Stimulated activated CD4-positive, alpha-beta T cell treated with anti-CD3 and anti-CD28 coated beads, Interleukin-2, amount 100 ng/mL, for 4 hours (primary cell): ENCODE data around the gene TMCC1.
A peak's percentile ranks its signal among the peaks of the same experiment; 100 is the strongest.
"Not testable (repeated sequence)": the region's sequence is repeated elsewhere in the genome, so short reads cannot be mapped to it uniquely, and the experiment has no call there.

Source experiments
- DNase-seq: peaks from one replicate; pipeline ENCODE4 v3.0.0-alpha.2; 2020; ENCODE audit warnings: low read depth

Gene TMCC1

DNA sequence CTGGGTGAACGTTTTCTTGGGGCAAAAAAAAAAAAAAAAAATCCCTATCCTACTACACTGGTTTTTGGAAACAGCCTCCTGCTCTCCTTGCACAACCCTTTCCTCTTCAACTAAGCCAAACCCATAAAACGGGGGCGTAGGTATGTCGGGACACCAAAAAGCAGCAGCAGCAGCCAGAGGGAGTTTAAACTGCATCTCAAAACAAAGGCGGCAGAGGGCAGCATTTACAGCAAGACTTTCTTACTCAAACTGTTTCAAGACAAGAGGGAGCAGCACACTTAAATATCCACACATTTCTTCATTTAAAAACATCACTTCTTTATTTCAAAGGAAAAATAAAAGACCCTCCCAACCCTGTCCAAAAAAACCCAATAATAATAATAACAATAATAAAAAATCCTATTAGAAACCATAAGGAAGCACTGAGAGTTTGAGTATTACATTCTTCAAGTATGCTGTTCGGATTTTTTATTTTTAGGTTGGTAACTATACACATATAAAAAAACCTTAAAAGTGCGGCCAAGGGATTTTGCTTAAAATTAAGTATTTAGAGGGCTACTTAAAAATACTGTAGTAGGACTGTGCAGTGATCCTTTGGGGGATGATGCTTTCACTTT lies 243.1 kb downstream of the TMCC1 start:
- DNase-seq, result peak; percentile 24

DNA sequence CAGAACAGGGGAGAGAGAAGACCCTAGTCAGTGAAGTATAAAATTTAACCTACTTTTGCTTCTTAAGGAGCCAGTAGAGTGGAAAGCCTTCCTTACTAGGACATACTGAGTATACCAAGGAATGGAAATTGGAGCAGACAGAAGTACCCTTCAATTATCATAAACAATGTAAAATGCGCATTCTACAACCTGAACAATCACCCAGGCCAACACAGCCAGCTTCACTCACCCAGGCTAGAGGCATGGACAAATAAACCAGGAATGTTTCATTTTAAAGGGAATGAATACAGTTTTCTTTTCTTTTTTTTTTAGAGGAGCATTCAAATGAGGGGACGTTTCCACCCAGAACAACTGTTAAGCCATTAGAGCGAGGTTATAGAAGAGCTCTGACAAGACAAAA lies 245.1 kb downstream of the TMCC1 start:
- no peak for DNase-seq

DNA sequence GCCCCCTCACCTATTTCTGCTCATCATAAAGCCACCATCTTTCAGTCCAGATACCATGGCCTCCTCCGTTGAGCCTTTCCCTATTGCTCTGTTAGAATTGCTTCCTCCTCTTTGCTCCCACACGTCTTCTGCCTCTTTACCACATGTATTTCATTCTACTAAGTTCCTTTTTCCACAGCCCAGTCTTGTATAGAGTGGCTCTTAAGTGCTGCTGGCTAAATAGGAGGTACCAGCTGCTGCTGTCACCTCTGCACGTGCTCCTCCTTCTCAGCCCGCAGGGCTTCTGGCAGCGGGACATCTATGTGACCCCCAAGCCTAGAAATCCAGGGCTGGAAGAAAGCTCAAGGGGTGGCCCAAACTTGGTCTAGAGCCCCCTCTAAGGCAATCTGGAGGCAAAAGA lies 248.2 kb downstream of the TMCC1 start:
- no peak for DNase-seq

DNA sequence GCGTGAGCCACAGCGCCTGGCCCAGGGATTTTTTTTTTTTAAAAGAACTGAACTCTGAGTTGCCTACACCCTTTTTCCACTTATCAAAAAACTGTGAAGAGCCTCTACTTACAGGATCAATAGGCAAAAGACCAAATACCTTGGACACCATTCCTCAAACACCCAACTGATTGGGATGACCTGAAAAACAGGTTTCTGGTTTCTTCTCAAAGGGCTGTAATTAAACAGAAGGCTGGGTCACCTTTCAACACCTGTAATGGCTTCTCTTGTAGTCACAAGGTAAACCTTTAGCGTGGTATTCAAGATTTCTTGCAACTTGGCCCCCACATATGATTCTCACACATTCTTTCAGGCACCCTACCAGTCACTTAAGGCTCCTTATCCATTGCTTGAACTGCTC lies 248.7 kb downstream of the TMCC1 start:
- no peak for DNase-seq

DNA sequence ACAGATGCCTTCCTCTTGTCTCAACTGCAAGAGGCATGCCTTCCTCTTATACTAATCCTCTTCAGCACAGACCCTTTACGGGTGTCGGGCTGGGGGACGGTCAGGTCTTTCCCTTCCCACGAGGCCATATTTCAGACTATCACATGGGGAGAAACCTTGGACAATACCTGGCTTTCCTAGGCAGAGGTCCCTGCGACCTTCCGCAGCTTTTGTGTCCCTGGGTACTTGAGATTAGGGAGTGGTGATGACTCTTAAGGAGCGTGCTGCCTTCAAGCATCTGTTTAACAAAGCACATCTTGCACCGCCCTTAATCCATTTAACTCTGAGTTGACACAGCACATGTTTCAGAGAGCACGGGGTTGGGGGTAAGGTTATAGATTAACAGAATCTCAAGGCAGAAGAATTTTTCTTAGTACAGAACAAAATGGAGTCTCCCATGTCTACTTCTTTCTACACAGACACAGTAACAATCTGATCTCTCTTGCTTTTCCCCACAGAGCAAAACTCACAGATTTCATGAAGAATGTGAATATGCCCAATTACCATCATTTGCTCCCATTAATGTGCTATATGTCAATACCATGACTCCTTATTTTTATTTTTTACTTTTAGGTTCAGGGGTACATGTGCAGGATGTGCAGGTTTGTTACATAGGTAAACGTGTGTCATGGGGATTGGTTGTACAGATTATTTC lies 251.8 kb downstream of the TMCC1 start:
- not testable (repeated sequence) for DNase-seq

DNA sequence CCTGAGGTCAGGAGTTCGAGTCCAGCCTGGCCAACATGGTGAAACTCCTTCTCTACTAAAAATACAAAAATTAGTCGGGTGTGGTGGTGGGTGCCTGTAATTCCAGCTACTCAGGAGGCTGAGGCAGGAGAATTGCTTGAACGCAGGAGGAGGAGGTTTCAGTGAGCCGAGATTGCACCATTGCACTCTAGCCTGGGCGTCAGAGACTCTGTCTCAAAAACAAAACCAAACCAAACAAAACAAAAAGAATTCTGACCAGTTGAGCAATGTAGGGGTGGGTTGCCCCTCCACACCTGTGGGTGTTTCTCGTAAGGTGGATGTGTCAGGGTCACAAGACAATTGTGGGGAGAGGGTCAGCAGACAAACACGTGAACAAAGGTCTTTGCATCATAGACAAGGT lies 252.5 kb downstream of the TMCC1 start:
- DNase-seq, result not testable (repeated sequence)

DNA sequence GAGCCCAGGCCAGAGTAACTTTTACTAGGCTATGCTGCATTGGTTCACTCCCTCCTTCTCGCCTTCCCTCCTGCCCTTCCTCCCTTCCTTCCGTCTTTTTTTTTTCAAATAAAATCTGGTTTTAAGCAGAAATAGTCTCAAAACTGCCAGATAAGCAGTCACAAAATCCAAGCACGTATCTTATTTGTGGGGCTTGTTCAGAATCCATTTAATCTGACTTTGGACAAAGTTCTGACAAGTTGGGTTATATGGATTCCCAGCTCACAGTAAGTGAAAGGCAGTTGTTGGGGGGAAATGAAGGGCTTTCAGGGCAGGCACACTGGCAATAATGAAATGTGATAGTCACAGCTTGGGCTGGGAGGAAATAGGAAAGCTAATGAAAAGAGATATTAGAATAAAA lies 255.0 kb downstream of the TMCC1 start:
- no peak for DNase-seq

DNA sequence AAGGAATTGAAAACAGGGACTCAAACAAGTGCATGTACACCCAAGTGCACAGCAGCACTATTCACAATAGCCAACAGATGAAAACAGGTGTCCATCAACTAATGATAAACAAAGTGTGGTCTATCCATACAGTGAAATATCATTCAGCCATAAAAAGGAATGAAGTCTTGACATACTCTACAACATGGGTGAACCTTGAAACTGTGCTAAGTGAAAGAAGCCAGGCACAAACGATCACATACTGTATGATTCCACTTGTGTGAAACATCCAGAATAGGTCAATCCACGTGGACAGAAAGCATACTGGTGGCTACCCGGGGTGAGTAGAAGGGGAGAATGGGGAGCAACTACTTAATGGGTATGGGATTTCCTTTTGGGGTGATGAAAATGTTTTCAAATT lies 257.4 kb downstream of the TMCC1 start:
- DNase-seq, result no peak

DNA sequence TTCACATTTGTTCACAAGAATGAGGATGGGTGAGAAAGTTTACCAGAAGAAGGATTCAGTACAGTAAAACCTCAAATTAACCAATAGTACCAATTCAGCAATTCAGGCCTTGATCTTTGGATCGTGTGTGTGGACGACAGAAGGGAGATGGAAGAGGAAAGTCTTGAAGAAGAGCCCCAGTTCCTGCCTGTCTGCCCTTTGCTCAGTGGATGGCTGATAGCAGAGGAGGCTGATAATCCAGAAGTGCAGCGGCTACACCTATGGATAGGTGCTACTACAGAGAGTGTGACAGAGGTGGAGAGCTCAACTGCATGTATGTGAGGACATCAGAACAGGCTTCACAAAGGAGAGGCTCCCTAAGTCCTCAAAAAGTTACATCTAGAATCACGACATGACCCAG lies 257.9 kb downstream of the TMCC1 start:
- DNase-seq, result no peak

DNA sequence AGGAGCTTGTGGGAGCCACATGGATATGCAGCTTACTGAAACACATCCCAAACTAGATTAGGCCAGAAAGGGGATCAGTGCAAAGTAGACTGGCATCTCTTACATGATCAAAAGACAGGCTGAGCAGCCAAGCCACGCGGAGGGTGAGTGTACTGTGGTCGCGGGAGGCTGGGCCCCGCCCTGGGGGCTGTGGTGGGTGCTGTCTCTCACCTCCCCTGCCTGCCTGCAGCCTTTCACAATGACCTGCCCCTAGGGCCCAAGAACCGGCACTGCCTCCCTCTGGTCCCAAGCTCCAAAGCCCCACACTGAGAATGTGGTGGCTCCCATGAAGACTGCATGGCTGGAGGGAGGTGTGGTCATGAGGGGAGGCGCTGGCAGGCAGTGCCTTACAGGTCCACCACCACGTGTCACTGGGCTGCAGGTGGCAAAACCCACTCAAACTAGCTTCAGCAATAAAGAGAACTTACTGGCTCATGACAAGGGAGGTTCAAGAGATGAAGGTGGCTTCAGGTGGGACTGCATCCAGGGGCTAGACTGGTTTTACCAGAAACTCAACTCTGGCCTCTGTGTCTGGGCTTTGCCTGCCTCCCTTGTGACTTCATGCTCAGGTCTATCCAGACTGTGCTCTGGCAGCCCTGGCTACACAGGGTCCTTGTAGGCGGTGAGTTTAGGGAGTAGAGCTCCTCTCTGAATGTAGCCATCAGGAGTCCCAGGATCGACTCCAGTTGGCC lies 259.6 kb downstream of the TMCC1 start:
- no peak for DNase-seq

DNA sequence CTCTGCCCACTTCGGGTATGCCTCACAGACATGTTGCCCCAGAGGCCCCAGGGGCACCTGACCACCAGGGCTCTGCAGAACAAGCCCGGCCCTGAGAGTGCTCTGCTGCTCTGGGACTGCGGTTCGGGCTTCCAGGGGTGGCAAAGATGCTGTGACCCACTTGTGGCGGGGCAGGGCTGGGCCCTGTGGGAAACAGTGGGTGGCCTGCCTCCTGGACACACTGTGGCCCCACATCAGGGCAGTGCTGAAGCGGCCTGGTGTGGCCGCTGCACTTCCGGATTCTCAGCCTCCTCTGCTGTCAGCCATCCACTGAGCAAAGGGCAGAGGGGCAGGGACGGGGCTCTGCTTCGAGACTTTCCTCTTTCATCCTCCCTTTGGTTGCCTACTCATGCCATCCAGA lies 260.5 kb downstream of the TMCC1 start:
- no peak for DNase-seq

DNA sequence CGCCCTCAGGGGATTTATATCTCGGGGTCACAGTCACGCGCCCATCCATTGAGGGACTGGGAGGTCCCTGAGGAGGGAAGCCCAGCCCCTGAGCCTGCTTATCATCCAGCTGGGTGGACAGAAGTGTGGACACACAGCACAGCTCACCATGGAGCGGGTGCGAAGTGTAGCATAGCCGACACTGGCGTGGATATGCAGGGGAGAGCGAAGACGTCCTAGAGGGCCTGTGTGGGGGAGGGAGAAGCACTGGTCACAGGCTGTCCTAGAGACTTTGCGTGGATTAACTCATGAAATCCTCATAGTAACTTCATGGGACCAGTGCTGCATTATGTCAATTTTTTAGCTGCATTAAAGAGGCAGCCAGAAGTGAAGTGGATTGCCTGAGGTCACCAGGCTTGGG lies 261.0 kb downstream of the TMCC1 start:
- no peak for DNase-seq

DNA sequence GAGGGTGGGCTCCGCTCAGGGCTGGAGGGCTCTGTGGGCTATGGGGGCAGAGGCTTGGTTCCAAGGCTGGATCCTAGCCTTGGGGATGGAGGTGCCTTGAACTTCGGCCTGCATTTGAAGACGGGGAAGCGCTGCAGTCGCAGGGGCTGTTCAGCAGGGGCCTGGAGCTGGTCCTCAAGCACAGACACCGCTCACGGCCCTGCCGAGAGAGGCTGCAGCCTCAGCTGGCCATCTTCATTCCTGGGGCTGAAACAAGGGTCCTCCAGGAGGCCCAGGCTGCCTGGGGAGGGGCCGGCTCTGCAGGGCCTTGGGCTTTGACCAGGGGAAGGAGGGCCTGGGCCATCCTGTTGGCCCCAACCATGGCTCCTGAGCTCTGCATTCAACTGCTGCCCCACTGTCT lies 261.5 kb downstream of the TMCC1 start:
- DNase-seq, result no peak

DNA sequence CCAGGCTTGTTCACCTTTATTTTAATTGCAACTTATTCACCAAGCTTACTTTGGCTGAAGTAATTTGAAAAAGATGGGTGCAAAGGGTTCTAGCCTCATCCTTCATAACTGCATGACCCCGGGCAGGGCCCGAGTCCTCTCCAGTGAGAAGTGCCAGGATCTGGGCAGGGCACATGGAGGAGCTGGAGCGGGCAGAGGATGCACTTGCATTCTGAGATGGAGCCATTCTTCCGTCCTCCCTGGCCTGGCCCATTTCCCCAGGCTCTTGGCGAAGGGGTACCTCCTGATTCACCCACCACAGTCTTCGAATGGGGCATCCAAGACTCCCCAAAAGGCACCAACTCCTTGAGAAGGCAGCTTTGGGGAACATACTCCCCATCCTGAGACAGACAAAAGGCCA lies 264.5 kb downstream of the TMCC1 start:
- DNase-seq, result no peak

DNA sequence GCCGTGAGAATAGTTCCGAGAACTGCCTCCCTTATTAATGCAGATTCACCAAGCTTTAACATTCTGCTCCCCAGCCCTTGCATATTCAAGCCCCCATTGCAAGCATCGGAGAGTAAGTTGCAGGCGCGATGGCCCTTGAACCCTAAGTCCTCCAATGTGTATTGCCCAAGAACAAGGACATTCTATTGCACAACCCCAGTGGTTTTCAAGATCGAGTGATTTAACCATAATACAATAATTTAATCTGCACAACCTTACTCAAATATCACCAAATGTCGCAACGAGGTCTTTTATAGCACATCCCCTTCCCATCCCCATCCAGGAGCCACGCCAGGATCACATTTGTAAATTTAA lies 265.4 kb downstream of the TMCC1 start:
- DNase-seq, result no peak

DNA sequence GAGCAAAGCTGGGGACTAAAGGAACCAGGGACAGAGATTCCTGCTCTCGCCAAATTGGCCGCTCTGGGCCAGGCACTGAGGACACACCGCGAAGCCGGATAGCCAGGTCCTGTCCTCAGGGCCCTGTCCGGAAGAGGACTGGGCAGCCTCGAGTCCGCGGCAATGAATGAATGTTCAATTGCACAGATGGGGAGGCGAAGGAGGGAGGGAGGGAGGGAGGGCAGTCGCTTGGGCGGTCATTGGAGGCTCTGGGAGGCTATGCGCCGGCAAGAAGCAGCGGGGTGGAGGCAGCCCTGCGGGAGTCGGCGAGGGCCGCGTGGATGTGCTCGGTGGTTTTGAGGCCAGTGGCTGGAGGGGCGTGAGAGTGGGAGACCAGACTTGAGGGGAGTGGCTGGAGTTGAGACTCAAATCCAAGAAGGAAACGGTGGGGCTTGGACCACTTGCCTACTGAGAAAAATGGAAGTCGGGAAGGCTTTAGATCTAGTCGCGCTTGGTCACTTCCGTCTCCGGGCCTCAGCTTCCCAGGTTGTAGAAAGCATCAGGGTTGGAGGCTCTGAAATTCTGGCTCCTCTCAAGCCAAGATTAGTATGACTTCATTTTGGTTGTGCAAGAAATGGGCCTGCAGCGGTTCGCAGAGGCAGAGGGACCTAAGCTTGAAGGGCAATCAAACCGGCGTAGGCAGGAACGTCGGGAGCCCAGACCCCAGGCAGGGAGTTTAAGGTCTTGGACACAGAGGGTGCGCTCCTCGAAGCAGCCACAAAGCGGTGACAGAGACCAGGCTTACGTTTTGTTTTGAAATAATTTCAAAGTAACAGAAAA lies 266.0 kb downstream of the TMCC1 start:
- peak; percentile 49 for DNase-seq

DNA sequence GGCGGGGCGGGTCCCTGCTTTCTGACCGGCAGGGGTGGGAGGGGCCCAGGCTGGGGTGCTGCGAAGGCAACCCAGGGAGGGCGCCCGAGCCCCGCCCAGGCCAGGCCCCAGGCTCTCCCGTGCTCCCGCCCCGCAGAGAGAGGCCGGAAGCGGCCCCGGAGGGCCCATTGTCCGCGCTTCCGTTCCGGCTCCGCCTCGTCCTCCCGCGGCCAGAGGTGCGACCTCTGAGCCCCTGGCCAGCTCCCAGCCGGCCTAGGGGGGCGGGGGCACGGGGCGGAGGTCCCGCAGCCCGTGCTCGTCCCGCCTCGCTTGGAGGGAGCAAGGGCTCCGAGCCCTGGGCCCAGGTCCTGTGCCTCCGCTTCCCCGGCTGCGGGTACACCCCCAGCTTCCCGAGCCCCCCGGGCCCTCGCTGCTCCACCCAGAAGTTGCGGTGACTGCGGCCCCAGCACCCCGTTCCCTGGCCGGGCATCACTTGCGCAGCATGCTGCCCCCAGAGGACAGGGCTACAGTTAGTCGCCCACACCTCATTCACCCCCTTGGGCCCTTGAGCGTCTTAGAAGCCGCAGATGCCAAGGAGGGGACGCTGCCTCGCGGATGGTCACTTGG lies 266.7 kb downstream of the TMCC1 start:
- DNase-seq, result no peak

DNA sequence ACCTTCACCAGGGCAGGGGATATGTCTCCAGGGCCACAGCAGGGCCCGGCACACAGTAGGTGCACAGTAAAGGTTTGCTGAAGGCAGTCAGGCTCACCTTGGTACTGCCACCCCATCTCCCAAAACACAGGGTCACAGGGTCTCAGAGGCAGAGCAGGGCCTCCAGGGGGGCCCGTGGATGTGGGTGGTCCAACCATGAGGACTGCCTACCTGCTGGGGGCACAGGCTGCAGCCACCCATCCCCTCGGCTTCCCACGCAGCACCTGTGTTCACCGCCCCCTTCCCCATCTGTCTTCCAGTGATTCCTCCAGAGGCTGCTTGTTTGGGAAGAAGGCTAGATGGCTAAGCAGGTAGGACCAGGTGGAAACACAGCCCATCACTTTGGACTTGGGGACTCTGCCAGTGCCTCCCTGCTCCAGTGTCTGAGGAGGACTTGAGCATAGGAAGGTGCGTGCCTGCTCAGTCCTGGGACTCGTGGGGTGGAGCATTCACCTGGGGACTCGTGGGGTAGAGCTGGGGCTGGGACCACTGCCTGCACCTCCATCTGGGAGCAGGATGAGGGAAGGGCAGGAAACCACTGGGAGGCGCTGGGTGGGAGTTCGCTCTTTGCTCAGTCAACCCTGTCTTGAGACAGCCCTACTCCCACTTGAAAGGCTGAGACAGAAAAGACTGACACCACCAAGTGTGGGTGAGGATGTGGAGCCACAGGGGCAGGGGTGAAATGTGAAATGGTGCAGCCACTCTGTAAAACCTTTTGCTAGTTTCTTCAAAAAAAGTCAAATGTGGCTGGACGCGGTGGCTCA lies 268.2 kb downstream of the TMCC1 start:
- DNase-seq, result no peak

DNA sequence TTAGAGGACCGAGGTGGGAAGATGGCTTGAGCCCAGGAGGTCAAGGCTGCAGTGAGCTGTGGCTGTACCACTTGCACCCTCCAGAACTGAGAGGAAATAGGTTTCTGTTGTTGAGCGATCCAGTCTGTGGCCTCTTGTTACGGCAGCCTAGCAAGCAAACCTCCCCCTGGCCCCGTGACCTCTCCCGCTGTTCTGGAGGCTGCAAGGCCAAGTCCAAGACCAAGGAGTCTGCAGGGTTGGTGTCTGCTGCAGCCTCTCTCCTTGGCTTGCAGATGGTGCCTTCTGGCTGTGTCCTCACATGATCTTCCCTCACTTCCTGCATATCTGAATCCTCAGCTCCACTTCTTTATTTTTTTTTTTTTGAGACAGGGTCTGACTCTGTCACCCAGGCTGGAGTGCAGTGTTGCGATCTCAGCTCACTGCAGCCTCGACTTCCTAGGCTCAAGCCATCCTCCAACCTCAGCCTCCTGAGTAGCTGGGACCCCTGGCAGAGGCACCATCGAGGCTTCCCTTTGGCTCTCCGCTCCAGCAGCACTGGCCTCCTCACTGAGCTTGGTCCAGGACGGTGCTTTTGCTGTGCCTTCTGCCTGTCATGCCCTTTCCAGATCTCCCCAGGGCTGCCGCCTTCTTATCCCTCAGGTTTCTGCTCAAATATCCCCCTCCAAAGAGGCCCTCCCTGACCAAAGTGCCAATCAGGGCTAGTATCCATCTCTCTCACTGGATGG lies 269.0 kb downstream of the TMCC1 start:
- DNase-seq, result no peak

DNA sequence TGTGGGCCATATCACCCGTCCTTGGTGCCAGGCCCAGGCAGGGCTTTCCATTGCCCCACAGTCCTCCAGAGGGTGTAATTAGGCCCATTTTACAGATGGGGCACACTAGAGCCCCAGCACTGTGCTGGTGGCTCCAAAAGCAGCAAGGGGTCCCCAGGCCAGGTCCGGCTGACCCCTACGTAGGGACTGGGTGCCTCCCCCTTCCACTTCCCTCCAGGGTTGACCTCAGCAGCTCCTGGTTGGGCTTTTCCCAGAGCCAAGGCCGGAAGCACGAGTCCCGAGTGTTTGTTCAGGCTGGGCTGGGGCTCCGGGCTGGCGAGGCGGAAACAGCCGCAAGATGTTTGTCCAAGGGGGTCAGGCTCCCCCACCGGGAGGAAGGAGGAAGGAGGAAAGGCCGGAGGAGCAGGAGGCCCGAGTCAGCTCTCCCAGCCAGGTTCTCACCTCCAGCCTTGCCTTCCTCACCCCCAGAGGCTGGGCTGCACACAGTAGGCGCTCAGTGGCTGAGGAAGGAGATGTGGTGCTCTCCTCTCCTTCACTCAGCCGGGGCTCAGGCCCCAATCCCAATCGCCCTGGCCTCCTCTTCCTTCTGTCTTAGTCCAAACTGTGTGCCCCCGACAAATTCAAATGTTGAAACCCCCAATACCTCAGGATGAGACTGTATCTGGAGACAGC lies 269.9 kb downstream of the TMCC1 start:
- DNase-seq, result no peak
